HG03571 (cell line): ENCODE data around the gene FNDC10.

ENCODE experiments used
- ATAC-seq: cut with Tn5 transposase; IDR thresholded peaks from one replicate; pipeline ENCODE4 v1.9.1; 2021; ENCODE audit not compliant: unreplicated experiment

Gene FNDC10

DNA sequence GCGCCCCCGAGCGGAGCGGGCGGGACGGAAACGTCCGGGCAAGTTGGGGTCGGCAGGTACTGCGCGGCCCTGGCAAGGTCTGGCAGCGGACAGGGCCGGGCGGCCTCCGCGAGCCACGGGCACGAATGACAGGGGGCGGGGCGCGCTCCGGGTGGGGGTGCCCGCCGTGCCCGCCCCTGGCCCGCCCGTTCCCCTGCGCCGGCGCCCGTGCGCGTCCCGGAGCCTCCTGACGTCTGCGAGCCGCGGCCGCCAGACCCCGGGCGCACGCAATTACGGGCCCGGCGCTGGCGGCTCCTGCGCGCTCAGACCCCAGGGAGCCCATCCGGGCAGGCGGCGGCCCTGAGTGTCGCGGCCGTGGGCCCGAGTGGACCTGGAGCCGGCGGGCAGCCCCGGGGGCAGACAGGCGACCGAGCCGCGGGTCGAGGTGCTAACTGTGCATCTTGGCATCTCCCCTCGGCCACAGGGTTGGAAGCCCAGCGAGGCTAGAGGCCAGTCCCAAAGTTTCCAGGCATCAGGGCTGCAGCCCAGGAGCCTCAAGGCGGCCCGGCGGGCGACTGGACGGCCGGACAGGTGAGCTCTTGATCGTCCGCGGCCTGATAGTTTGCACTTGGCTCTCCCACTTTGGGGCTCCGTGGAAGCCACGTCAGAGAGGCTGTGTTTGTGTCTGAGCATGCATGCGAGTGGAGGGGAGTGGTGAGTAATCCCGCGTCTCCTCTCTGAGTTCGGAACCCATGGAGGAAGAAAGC lies 16.3 kb upstream of the FNDC10 start:
- ATAC-seq, result peak; percentile 23

DNA sequence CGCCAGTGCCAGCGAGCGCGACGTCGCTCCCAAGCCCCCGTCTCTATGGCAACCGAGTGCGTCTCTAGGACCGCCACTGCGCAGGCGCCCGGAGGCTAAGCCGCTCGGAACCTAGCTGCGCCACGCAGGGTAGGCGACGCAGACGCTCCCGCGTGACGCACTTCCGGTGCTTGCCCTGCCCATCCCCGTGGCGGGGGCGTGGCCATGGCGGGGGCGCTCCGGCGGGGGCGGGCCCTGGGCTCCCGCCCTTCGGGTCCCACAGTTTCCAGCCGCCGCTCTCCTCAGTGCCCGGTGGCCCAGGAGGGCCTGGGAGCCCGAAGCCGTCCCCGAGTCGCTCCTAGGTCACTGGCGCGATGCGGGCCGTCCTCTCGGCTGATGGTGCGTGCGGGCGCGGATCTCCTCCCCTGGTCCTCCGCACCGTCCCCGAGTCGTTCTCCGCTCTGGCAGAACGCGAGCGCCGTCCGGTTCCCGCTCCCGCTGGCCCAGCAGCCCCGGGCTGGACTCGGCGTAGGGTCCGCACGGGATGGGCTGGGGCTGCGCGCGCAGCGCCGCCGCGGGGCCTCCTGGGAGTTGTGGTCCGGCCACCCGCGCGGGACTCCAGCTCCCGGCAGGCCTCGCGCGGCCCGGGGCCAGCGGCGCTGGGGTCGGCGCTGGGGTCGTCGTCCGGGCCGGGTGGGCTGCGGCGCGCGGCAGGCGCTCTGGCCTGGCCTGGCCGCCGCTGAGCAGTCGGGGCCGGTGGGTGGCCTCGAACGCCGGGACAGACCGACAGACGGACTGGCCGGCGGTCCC lies 15.5 kb upstream of the FNDC10 start, which contains the start of gene MIB2:
Gene MIB2 (plus strand): TSS at position 245 of the 789 bp plus-strand sequence. CDS start 7,953 bp downstream, outside the sequence.
- peak; percentile 73 for ATAC-seq

- no peak for ATAC-seq
Measured at GRCh38 chr1:1614954-1615255, 15.0 kb upstream of the FNDC10 start.

- ATAC-seq, result no peak
Measured at GRCh38 chr1:1614204-1614953, 14.4 kb upstream of the FNDC10 start.

DNA sequence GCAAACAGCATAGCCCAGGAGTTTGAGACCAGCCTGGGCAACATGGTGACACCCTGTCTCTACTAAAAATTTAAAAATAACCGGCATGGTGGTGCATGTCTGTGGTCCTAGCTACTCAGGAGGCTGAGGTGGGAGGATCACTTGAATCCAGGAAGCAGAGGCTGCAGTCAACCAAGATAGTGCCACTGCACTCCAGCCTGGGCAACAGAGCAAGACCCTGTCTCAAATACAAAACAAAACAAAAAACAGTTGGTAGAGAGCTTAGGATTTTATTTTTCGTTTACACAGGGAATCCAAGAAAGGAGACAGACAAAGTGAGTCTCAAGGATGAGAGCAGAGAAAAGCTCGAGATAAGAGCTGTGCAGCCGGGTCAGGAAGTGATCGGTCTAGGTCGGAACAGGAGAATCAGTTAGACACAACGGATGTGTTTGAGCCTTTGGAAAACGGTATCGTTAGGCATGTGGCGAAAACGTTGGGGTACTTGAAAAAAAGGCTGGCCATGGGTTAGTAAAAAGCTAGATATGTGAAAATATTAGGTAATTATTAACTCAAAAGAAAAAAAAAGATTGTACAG lies 13.7 kb upstream of the FNDC10 start:
- ATAC-seq, result no peak

GRCh38 chr1:1612104-1612400 lies 12.1 kb upstream of the FNDC10 start:
- ATAC-seq, result no peak

GRCh38 chr1:1610796-1611195 lies 10.9 kb upstream of the FNDC10 start:
- no peak for ATAC-seq

DNA sequence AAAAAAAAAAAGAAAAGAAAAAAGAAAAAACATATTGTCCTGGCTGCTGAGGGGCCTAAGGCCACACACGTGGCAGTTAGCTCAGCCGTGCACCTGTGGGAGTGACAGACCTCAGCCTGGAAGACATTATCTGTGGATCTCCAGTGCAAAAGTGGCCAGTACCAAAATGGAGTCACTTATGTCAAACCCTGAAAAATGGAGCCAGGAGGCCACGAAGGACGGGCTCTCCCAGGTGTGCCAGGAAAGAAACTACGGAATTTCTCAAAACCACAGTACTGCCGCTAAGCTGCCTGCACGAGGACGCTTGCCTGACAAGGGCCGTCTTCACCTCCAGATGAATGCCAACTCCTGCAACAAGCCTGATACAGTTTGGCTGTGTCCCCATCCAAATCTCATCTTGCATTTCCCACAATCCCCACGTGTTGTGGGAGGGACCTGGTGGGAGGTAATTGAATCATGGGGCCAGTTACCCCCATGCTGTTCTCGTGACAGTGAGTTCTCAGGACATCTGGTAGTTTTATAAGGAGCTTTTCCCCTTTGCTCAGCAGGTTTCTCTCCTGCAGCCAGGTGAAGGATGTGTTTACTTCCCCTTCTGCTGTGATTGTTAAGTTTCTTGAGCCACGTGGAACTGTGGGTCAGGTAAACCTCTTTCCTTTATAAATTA lies 10.0 kb upstream of the FNDC10 start:
- no peak for ATAC-seq

GRCh38 chr1:1606232-1606631 lies 6.3 kb upstream of the FNDC10 start:
- ATAC-seq, result no peak

GRCh38 chr1:1605724-1606123 lies 5.8 kb upstream of the FNDC10 start:
- ATAC-seq, result no peak

DNA sequence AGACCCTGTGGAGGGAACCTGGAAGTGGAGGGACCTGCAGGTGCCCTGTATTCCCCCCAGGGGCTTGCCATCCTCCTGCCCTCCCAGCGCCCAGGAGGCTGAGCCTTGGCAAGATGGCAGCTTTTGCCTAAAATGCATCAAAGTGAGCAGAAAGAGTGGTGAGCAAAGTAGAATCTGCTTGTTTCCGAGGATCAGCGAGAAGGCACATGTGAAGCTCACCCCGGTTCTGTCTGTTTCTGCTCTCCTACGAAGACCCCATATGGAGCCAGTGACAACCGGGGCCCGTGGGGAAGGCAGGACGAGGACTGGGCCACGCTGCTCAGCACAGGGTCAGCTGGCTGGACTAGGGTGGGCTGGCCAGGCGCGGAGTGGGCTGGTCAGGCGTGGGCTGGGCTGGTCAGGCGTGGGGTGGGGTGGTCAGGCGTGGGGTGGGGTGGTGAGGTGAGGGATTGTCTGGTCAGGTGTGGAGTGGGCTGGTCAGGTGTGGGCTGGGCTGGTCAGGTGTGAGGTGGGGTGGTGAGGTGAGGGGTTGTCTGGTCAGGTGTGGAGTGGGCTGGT lies 5.2 kb upstream of the FNDC10 start:
- ATAC-seq, result no peak

GRCh38 chr1:1604374-1605033 lies 4.6 kb upstream of the FNDC10 start:
- no peak for ATAC-seq

DNA sequence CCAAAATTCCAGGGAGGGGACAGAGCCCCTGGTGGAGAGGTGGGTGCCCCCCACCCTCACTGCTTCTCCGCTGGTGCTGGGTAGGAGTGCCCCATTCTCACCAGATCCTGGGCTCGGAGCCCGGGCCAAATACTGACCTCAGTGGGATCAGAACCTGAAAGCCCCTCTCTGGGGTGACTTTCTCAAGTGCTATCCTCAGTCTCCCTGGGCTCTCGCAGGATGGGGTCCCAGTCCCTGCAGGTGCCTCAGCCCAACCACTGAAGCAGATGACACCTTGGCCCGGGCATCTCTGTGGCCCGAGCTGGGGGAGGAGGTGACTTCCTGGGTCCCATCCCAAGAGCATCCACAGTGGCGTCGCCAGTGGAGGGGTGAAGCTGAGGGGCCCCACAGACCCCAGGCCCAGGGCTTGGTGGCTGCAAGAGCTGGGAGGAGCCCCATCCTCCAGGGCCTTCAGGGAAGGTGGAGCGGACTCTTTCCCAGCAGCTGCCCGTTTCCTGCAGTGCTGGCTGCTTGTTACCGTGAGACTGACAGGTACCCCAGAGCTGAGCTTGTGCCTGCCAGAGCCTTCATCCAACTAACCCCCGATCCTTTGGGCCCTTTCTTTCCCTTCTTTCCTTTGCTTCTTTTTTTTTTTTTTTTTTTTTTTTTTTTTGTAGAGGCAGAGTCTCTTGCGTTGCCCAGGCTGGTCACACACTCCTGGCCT lies 3.9 kb upstream of the FNDC10 start:
- no peak for ATAC-seq

DNA sequence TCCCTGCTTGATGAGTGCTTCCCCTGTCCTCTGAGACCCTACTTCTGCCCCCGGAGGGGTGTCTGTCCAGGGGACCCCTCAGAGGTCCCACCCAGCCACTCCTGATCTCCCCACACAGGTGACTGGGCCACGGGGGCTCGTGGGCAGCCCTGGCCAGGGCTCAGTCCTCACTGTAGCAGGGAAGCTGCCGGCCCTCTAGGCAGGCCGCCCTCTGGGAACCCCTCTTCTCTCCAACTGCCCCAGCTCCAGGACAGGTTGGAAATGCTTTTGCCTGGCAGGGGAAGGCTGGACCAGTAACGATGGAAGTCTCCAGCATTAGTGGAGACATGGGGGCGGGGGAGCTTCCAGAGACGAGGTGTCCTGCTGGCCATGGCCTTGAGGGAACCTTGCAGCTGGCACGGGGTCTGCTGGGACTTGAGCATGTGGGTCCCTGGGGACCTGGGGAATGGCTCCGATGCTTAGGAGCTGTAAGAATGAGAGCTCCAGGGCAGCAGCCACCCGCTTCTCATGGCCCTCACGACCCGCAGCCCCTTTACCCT lies 3.1 kb upstream of the FNDC10 start:
- no peak for ATAC-seq

GRCh38 chr1:1602304-1602967 lies 2.5 kb upstream of the FNDC10 start:
- ATAC-seq, result no peak

- ATAC-seq, result no peak
Measured at GRCh38 chr1:1601564-1602303, 1.8 kb upstream of the FNDC10 start.

DNA sequence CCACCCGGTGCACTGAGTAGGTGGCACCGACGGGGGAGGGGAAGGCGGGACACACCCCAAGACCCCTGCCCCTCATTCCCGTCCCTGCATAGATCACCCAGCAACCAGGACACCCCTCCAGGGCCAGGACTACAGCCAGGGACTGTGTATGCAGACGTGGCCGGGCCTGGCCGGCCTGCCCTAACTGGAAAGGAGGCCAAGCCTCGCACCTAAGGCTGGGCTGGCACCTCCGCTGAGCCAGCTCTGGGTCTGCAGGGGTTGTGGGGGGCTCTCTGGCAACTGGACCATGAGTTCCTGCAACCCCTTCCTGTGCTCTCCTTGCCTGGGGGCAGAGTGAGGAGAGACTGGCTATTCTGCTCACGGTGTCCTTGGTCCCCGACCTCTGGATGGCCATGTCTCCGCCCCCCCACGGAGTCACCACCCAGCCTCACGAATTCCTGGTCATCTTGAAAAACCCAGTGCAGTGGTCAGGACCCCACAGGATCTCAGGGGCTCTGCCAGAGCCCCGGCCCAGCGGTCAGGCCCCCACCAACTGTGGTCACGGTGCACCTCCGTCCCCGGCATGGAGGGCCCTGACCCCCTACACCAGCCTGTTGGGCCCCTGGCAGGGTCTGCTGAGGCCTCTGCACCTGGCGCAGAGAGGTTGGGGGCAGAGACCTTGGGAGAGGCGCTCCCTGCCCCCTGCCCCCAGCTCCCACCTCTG lies 1.1 kb upstream of the FNDC10 start:
- ATAC-seq, result no peak
